HL-60 (cell line): ENCODE data around the gene GPER1.

Source experiments
- DNase-seq, 2 experiments: peaks; one replicate each; pipeline ENCODE4 v3.0.0-alpha.2; 2010 to 2020; ENCODE audit warnings: low read depth in 1 of 2, low spot score in 1 of 2
- H3K27ac ChIP-seq: fragments of 250-450 bp; sonication (Bioruptor Pico); replicated peaks from 2 replicates; pipeline ENCODE4 v1.5.1; 2020; ENCODE audit warnings: mild to moderate bottlenecking, moderate library complexity
- H3K27me3 ChIP-seq: fragments of 250-450 bp; sonication (Bioruptor Pico); 2 replicates; pipeline ENCODE4 v1.5.1; 2021; ENCODE audit warnings: mild to moderate bottlenecking, moderate library complexity; ENCODE audit not compliant: insufficient read depth, poor library complexity, severe bottlenecking
- H3K4me3 ChIP-seq: replicated peaks from 2 replicates; pipeline ENCODE4 v1.5.1; 2011; ENCODE audit warnings: mild to moderate bottlenecking, control low read depth, low read length; ENCODE audit not compliant: insufficient read depth
- CTCF ChIP-seq: IDR thresholded peaks from one replicate; pipeline ENCODE4 v1.5.1; 2011; ENCODE audit warnings: low read length, control low read depth, inconsistent platforms; ENCODE audit not compliant: insufficient read depth
- GABPA ChIP-seq: IDR thresholded peaks from 2 replicates; pipeline ENCODE4 v1.6.1; 2012; ENCODE audit warnings: low read depth
- POLR2AphosphoS5 ChIP-seq: IDR thresholded peaks from 2 replicates; pipeline ENCODE4 v1.6.1; 2012; ENCODE audit warnings: low read depth
- REST ChIP-seq: IDR thresholded peaks from 2 replicates; pipeline ENCODE4 v1.6.1; 2012; ENCODE audit warnings: low read depth; ENCODE audit not compliant: insufficient replicate concordance
- SPI1 ChIP-seq: IDR thresholded peaks from 2 replicates; pipeline ENCODE4 v1.6.1; 2012; ENCODE audit warnings: low read depth, mild to moderate bottlenecking, borderline replicate concordance

The GPER1 gene

DNA sequence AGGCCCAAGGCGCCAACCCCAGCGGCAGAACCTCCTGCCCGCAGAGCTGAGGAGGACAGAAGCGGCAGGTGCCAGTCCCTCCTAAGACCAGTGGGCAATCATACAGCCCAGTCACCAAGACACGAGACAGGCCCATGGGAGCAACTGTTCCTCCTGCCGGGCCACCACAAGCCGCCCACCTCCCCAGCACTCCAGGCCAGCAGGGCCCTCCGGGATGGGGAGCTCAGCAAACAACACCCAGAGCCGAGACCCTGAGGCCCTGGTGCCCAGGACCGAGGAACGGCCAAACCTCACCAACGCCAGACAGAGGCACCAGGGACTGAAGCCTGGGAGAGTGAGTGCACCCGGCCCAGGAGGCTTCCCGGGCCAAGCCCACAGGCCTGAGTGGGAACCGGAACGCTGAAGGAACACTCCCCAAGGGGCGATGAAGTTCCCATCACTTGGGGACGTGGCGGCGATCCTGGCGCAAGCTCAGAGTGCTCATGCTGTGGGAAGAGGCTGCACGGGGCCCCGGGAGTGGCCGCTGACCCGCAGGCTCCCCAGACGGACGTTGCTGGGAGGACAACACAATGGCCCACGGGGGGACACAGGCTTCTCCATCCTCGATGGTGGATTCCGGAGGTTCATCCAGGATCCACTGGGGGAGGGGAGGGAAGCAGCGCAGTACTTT is 35.1 kb downstream of the GPER1 start:
- TF ChIP-seq CTCF (no peak), REST (no peak), POLR2AphosphoS5 (no peak), SPI1 (no peak), GABPA (no peak)
- DNase-seq, result no peak
- H3K27me3 ChIP-seq, result no peaks in the 10 kb centered on the region
- no peak overlapping the region for H3K4me3 ChIP-seq
- H3K27ac ChIP-seq, result no peak overlapping the region

DNA sequence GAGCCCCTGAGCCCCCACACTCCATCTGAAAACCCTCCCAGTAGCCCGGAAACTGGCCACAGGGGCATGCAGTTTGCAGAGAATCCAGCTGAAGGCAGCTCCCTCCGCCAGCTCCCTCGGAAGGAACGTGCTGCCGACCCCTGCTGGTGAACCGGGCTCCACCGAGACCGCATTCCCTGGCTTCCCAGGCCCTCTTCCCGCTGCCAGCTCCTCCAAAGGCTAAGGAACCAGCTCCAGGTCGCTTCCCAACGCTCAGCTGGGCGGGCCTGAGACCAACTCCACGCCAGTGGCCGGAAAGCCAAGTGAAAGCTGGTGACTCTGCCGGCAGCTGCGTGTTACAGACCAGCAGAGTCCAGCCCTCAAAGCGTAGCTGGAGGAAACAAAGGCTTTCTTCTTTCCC is 35.8 kb downstream of the GPER1 start:
- Histone ChIP-seq H3K27me3 (no peaks in the 10 kb centered on the region), H3K4me3 (no peak overlapping the region), H3K27ac (no peak overlapping the region)
- no peak for DNase-seq
- TF ChIP-seq SPI1 (no peak), GABPA (no peak), REST (no peak), POLR2AphosphoS5 (no peak), CTCF (no peak)

DNA sequence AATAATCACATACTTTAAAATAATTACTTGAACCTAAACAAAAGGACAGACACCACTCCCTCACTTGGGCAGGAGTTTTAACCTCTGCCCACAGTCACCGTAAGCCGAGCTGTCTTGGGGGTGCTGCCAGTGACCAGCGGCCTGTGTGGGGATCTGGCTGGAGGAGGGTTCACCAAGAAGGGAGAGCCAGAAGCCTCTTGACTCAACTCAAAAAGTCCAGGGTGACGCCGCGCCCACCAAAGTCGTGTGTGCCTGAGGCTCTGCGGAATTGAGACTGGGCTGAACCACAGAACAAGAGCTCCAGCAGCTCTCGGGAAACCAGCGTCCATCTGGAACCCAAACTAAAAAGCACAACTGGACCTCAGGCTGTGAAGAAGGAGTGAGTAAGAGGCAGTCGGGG is 36.3 kb downstream of the GPER1 start:
- H3K27ac ChIP-seq, result no peak overlapping the region
- TF ChIP-seq CTCF, result no peak

DNA sequence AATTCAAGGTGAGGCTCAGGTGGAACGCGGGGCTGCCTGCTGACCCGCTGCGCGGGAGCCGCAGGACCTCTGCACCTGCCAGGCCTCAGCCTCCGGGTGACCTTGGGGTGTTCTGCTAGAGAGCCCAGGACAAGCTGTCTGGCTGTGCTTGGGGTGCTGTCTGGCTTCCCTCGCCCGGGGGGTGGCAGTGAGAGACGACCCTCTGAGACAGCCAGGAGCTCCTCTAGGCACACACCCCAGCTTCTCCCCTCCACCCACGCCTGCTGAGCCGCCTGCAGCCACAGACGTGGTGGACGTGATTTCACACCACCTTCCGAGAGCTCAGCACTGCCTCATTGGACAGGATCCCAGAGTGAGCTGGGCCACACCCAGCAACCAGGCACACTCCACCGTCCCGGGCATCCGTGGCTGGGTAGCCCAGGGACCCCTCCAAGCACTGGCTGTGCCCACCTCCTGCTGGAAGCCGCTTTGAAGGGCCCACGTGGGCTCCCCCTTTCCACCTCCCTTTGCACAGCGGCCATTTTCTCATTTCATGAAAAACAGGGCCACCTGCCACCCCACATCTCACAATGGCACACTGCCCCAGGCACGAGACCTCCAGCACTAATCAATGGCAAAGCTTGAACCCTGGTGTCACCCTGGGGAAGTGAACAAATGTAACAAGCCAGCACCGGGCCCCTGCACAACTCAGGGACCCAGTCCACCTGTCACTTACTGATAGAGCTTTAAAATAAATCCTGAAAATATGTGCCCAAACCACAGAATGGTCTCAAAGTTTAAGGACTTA is 37.1 kb downstream of the GPER1 start:
- no peak for DNase-seq
- H3K4me3 ChIP-seq, result no peak overlapping the region
- TF ChIP-seq GABPA, result no peak
- TF ChIP-seq REST, result no peak
- TF ChIP-seq SPI1, result no peak
- no peak for TF ChIP-seq CTCF
- TF ChIP-seq POLR2AphosphoS5, result no peak
- no peak overlapping the region for H3K27ac ChIP-seq
- H3K27me3 ChIP-seq, result no peaks in the 10 kb centered on the region

More for the DNA sequence above, 36.3 kb downstream of the GPER1 start:
- H3K27me3 ChIP-seq, result no peaks in the 10 kb centered on the region
- DNase-seq, result no peak
- H3K4me3 ChIP-seq, result no peak overlapping the region
